ENCODE results near the gene POMGNT1.
"Not testable (repeated sequence)": the region's sequence is repeated elsewhere in the genome, so short reads cannot be mapped to it uniquely, and the experiment has no call there.

The POMGNT1 gene

DNA sequence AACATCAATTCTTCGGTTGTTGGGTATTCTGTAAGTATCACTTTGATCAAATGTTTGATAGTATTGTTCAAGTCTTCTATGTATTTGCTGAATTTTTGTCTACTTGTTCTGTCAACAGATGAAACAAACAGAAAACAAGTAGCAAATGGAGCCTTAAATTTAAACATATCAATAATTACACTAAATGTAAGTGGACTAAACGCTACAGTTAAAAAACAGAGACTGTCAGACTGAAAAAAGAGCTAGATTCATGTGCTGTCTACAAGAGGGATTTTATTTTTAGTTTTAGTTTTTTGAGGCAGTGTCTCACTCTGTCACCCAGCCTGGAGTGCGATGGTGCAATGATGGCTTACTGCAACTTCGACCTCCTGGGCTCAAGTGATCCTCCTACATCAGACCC lies 38.6 kb upstream of the POMGNT1 start:
- DNase-seq (ENCODE audit: low read depth) = no peak
- TF ChIP-seq, protein P1, sequence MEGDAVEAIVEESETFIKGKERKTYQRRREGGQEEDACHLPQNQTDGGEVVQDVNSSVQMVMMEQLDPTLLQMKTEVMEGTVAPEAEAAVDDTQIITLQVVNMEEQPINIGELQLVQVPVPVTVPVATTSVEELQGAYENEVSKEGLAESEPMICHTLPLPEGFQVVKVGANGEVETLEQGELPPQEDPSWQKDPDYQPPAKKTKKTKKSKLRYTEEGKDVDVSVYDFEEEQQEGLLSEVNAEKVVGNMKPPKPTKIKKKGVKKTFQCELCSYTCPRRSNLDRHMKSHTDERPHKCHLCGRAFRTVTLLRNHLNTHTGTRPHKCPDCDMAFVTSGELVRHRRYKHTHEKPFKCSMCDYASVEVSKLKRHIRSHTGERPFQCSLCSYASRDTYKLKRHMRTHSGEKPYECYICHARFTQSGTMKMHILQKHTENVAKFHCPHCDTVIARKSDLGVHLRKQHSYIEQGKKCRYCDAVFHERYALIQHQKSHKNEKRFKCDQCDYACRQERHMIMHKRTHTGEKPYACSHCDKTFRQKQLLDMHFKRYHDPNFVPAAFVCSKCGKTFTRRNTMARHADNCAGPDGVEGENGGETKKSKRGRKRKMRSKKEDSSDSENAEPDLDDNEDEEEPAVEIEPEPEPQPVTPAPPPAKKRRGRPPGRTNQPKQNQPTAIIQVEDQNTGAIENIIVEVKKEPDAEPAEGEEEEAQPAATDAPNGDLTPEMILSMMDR (conservative IDR thresholded peaks at IDR 0.05; ENCODE audit: control insufficient read depth, insufficient read depth, low read depth, low read length) = no peak
- no peak overlapping the region for H3K4me3 ChIP-seq (ENCODE audit: control insufficient read depth, low read depth, low read length)

DNA sequence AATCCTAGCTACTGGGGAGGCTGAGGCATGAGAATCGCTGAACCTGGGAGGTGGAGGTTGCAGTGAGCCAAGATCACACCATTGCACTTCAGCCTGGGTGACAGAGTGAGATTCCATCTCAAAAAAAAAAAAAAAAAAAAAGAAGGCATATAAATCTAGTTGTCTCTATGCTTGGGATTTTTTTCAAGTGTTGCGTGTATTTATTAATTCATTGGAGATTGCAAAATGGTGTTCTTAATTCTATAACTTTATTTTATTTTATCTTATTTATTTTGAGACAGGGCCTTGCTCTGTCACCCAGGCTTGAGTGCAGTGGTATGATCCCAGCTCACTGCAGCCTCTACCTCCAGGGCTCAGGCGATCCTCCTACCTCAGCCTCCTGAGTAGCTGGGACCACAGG lies 33.0 kb upstream of the POMGNT1 start:
- DNase-seq (ENCODE audit: low read depth); H3K4me3 ChIP-seq (ENCODE audit: control insufficient read depth, low read depth, low read length): not testable (repeated sequence)

DNA sequence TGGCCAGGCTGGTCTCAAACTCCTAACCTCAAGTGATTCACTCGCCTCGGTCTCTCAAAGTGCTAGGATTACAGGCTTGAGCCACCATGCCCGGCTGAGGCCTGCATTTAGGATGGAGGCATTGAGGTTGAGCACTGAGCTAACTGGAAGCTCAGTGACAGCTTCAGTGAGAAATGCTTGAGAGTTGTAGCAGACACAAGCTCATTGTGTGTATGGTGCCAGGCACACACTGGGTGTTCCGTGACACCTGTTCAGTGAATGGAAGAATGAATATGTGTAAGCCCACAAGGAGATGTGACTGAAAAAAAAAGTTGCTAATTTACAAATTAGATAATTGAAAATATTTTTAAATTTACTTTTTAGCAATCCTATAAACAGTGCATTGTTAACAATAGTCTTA lies 26.7 kb upstream of the POMGNT1 start:
- no peak for DNase-seq (ENCODE audit: low read depth)
- H3K4me3 ChIP-seq (ENCODE audit: control insufficient read depth, low read depth, low read length) = no peak overlapping the region
- TF ChIP-seq, protein P1 (conservative IDR thresholded peaks at IDR 0.05; ENCODE audit: control insufficient read depth, insufficient read depth, low read depth, low read length) = no peak

DNA sequence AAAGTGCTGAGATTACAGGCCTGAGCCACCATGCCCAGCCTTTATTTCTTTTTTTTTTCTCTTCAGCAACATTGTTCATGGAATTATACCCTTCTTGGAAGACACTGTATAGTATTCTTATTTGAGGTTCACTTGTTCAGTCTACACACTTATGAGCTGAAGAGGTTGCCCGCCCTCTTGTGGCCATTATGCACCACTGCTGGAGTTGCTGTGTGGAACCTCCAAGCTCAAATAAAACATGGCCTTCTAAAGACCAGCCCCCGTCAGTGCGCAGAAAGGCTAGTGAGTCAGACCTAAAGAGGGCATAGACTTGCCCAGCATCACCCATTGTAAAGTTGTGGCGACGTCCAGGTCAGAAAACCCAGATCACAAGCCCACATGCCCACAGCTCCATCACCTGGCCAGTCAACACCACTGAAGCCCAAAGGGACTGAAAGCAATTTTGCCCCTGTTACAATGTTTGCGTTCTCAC lies 25.3 kb upstream of the POMGNT1 start:
- no peak overlapping the region for H3K4me3 ChIP-seq (ENCODE audit: control insufficient read depth, low read depth, low read length)
- DNase-seq (ENCODE audit: low read depth) = peak; percentile 90
- TF ChIP-seq, protein P1 (conservative IDR thresholded peaks at IDR 0.05; ENCODE audit: control insufficient read depth, insufficient read depth, low read depth, low read length) = peak; percentile 93

DNA sequence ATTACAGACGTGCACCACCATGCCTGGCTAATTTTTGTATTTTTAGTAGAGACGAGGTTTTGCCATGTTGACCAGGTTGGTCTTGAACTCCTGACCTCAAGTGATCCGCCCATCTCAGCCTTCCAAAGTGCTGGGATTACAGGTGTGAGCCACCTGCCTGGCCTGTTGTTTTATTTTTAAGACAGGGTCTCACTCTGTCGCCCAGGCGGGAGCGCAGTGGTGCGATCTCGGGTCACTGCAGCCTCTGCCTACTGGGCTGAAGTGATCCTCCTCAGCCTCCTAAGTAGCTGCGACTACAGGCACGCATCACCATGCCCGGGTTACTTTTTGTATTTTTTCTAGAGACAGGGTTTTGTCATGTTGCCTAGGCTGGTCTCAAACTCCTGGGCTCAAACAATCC lies 24.8 kb upstream of the POMGNT1 start:
- DNase-seq (ENCODE audit: low read depth); H3K4me3 ChIP-seq (ENCODE audit: control insufficient read depth, low read depth, low read length): not testable (repeated sequence)

DNA sequence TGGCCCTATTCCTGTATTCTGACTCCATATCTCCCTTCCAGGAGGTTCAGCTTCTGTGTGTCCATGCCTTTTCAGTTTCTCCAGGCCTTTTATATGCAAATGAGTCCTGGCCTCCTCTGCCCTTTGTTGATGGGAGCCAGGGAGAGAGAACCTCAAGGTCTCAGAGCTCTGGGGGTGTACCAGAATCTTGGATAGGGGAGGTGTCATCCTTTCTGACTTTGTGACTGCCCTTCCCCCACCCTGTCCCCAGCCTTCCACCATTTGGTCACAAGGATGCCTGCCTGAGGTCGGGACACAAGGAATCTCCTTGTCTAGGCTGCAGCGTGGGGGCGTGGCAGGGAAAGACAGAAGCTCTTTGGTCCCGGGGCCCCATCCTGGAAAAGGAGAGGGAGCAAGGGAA lies 23.5 kb upstream of the POMGNT1 start:
- TF ChIP-seq, protein P1 (conservative IDR thresholded peaks at IDR 0.05; ENCODE audit: control insufficient read depth, insufficient read depth, low read depth, low read length) = no peak
- H3K4me3 ChIP-seq (ENCODE audit: control insufficient read depth, low read depth, low read length) = no peak overlapping the region
- no peak for DNase-seq (ENCODE audit: low read depth)

DNA sequence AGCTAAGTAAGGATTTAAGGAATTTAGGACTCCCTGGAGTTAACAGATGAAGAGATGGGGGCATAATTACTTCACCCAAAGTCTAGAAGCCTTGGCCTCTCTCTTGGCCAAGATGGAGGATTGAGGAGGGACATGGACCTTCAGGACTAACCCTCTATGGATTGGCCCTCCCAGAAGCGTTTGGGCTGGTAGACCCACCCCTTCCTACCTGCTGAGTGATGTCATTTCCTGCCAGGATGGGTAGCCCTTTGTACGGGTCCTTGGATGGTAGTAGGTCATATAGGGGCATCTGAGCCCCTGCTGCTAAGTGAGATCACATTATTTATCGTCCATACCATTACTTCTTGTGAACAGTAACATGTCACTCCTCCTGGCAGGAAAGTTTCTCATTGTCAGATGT lies 22.6 kb upstream of the POMGNT1 start:
- TF ChIP-seq, protein P1 (conservative IDR thresholded peaks at IDR 0.05; ENCODE audit: control insufficient read depth, insufficient read depth, low read depth, low read length) = no peak
- no peak overlapping the region for H3K4me3 ChIP-seq (ENCODE audit: control insufficient read depth, low read depth, low read length)
- DNase-seq (ENCODE audit: low read depth) = no peak
